ENCODE data around the gene SULF2.
"Not testable (repeated sequence)": the region's sequence is repeated elsewhere in the genome, so short reads cannot be mapped to it uniquely, and the experiment has no call there.

DNA sequence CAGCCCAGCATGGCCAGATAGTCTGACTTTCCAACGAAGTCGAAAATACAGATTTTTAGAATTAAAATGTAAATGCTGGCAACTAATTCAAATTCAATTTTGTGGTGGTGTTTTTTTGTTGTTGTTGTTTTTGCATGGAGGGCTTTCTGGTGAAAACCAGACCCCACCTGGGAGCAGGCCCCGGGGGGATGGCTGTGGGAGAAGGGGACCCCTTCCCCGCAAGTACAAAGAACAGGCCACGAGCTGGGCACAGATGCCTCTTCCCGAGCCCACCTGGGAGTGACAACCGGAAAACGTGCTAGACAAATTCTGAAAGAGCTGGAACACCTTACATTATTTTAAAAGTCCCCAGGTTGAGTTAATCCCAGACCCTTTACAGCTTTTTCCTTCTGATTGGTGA lies 41.4 kb upstream of the SULF2 start:
- TF ChIP-seq, protein P1, sequence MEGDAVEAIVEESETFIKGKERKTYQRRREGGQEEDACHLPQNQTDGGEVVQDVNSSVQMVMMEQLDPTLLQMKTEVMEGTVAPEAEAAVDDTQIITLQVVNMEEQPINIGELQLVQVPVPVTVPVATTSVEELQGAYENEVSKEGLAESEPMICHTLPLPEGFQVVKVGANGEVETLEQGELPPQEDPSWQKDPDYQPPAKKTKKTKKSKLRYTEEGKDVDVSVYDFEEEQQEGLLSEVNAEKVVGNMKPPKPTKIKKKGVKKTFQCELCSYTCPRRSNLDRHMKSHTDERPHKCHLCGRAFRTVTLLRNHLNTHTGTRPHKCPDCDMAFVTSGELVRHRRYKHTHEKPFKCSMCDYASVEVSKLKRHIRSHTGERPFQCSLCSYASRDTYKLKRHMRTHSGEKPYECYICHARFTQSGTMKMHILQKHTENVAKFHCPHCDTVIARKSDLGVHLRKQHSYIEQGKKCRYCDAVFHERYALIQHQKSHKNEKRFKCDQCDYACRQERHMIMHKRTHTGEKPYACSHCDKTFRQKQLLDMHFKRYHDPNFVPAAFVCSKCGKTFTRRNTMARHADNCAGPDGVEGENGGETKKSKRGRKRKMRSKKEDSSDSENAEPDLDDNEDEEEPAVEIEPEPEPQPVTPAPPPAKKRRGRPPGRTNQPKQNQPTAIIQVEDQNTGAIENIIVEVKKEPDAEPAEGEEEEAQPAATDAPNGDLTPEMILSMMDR (conservative IDR thresholded peaks at IDR 0.05; ENCODE audit: low read length), result not testable (repeated sequence)
- not testable (repeated sequence) for TF ChIP-seq EZH2phosphoT487 (IDR thresholded peaks at IDR 0.05; ENCODE audit: borderline replicate concordance)
